H1 (cell line): ENCODE results near the gene THOP1. TPM values are rescaled to one million over a fixed set of nuclear protein-coding genes. Genes with fewer than 3 reads are reported as not detected.

Experiments
- CTCF ChIA-PET: fragments of 300-600 bp; sonication (Branson Sonifier 250); formaldehyde crosslinking; loops from one replicate; lab custom pipeline; 2021; ENCODE audit not compliant: partially characterized antibody; lab: Charles Lee
- POLR2A ChIA-PET: fragments of 300-600 bp; sonication (Branson Sonifier 250); formaldehyde crosslinking; loops from one replicate; lab custom pipeline; 2021; ENCODE audit warnings: inconsistent platforms; ENCODE audit not compliant: partially characterized antibody; lab: Charles Lee
- DNase-seq, 2 experiments: peaks; one replicate each; pipeline versions ENCODE4 v3.0.0 to v3.0.0-alpha.2; 2010 to 2022; ENCODE audit warnings: low spot score in 2 of 2, low read depth in 1 of 2, mixed read lengths in 1 of 2
- FAIRE-seq: peaks from 2 replicates; lab custom pipeline; 2011; peaks lifted over from hg19 to GRCh38; lab: Jason Lieb, UNC
- H2AFZ ChIP-seq: 2 replicates; pipeline ENCODE4 v1.8.1; 2012; ENCODE audit warnings: low read length, inconsistent platforms
- H2AK5ac ChIP-seq: 2 replicates; pipeline ENCODE4 v1.6.1; 2013; ENCODE audit warnings: low read depth, low read length
- H2BK120ac ChIP-seq: replicated peaks from 2 replicates; pipeline ENCODE3; 2013; ENCODE audit warnings: low read depth, low read length, inconsistent platforms
- H2BK12ac ChIP-seq: 2 replicates; pipeline ENCODE4 v1.6.1; 2013; ENCODE audit warnings: low read depth, low read length
- H2BK15ac ChIP-seq: 2 replicates; pipeline ENCODE4 v1.6.1; 2013; ENCODE audit warnings: low read length
- H2BK20ac ChIP-seq: 2 replicates; pipeline ENCODE4 v1.6.1; 2013; ENCODE audit warnings: low read length
- H2BK5ac ChIP-seq: 2 replicates; pipeline ENCODE4 v1.6.1; 2013; ENCODE audit warnings: low read depth, low read length
- H3K14ac ChIP-seq: 2 replicates; pipeline ENCODE4 v1.6.1; 2013; ENCODE audit warnings: inconsistent platforms; ENCODE audit not compliant: insufficient read length
- H3K18ac ChIP-seq: 2 replicates; pipeline ENCODE4 v1.6.1; 2013; ENCODE audit warnings: low read length; ENCODE audit errors: extremely low read depth
- H3K23ac ChIP-seq: 2 replicates; pipeline ENCODE4 v1.6.1; 2013; ENCODE audit warnings: inconsistent platforms; ENCODE audit not compliant: insufficient read length
- H3K23me2 ChIP-seq: 2 replicates; pipeline ENCODE4 v1.6.1; 2013; ENCODE audit warnings: low read depth, low read length
- H3K27ac ChIP-seq: 2 replicates; pipeline ENCODE4 v1.6.1; 2011; ENCODE audit warnings: low read depth, low read length, inconsistent platforms
- H3K27me3 ChIP-seq, 4 experiments: replicated peaks in 1 of 4; 1 replicate in 1 of 4; 2 replicates in 3 of 4; pipeline versions ENCODE4 v1.6.1 to v1.8.1; 2011 to 2013; ENCODE audit warnings: low read length in 3 of 4, mild to moderate bottlenecking in 3 of 4, inconsistent platforms in 2 of 4, mixed read lengths in 2 of 4, moderate library complexity in 1 of 4; ENCODE audit not compliant: control insufficient read depth in 3 of 4, insufficient read depth in 3 of 4; ENCODE audit errors: extremely low read depth in 1 of 4
- H3K36me3 ChIP-seq, 4 experiments: 2 replicates each; pipeline versions ENCODE4 v1.6.1 to v1.8.1; 2011 to 2013; ENCODE audit warnings: mild to moderate bottlenecking in 4 of 4, low read length in 3 of 4, moderate library complexity in 2 of 4, control low read depth in 1 of 4, inconsistent platforms in 1 of 4; ENCODE audit not compliant: insufficient read depth in 4 of 4, control insufficient read depth in 2 of 4
- H3K4ac ChIP-seq: replicated peaks from 2 replicates; pipeline ENCODE3; 2013; ENCODE audit warnings: low read length, low read depth, mixed read lengths, inconsistent platforms; ENCODE audit not compliant: insufficient read length
- H3K4me1 ChIP-seq, 4 experiments: replicated peaks in 1 of 4; 1 replicate in 1 of 4; 2 replicates in 3 of 4; pipeline versions ENCODE4 v1.6.1 to v1.8.1; 2011 to 2013; ENCODE audit warnings: low read length in 3 of 4, inconsistent platforms in 2 of 4, mixed read lengths in 1 of 4; ENCODE audit not compliant: insufficient read depth in 4 of 4, control insufficient read depth in 3 of 4
- H3K4me2 ChIP-seq, 2 experiments: 2 replicates each; pipeline versions ENCODE4 v1.6.1 to v1.8.1; 2011 to 2013; ENCODE audit warnings: low read depth in 2 of 2, low read length in 2 of 2, control low read depth in 1 of 2, inconsistent platforms in 1 of 2, mild to moderate bottlenecking in 1 of 2; ENCODE audit not compliant: insufficient read depth in 1 of 2
- H3K4me3 ChIP-seq, 4 experiments: fragments of 200-600, 300-600 bp in 1 of 4; sonication (generic), shearing (Covaris generic), sonication (Bioruptor Twin) in 1 of 4; 2 replicates each; pipeline versions ENCODE4 v1.5.1 to v1.8.1; 2011 to 2016; ENCODE audit warnings: low read length in 4 of 4, low read depth in 3 of 4, control low read depth in 2 of 4, inconsistent platforms in 2 of 4, mild to moderate bottlenecking in 2 of 4, mixed read lengths in 1 of 4, moderate library complexity in 1 of 4; ENCODE audit not compliant: insufficient read depth in 2 of 4; ENCODE audit errors: extremely low read depth in 1 of 4
- H3K56ac ChIP-seq: replicated peaks from 2 replicates; pipeline ENCODE3; 2013; ENCODE audit warnings: low read depth, mild to moderate bottlenecking, mixed read lengths, low read length, inconsistent platforms; ENCODE audit not compliant: insufficient read length
- H3K79me1 ChIP-seq: 2 replicates; pipeline ENCODE4 v1.6.1; 2013; ENCODE audit warnings: low read depth, low read length, control low read depth
- H3K79me2 ChIP-seq, 2 experiments: 2 replicates each; pipeline versions ENCODE4 v1.6.1 to v1.8.1; 2012 to 2013; ENCODE audit warnings: low read length in 2 of 2, mild to moderate bottlenecking in 2 of 2, inconsistent platforms in 1 of 2; ENCODE audit not compliant: insufficient read depth in 2 of 2, control insufficient read depth in 1 of 2
- H3K9ac ChIP-seq, 4 experiments: replicated peaks in 1 of 4; 1 replicate in 1 of 4; 2 replicates in 3 of 4; pipeline versions ENCODE4 v1.6.1 to v1.8.1; 2011 to 2013; ENCODE audit warnings: low read depth in 3 of 4, low read length in 3 of 4, control low read depth in 2 of 4, mild to moderate bottlenecking in 2 of 4, moderate library complexity in 2 of 4, inconsistent platforms in 1 of 4; ENCODE audit errors: extremely low read depth in 1 of 4
- H3K9me3 ChIP-seq, 2 experiments: 2 replicates each; pipeline versions ENCODE4 v1.6.1 to v1.8.1; 2012 to 2013; ENCODE audit warnings: mild to moderate bottlenecking in 2 of 2, moderate library complexity in 2 of 2, control low read depth in 1 of 2, inconsistent platforms in 1 of 2, low read depth in 1 of 2, low read length in 1 of 2, mixed read lengths in 1 of 2; ENCODE audit not compliant: insufficient read depth in 2 of 2
- H4K20me1 ChIP-seq, 2 experiments: replicated peaks in 1 of 2; 2 replicates each; pipeline versions ENCODE3 to v1.8.1; 2011 to 2013; ENCODE audit warnings: inconsistent platforms in 2 of 2, low read length in 2 of 2, mild to moderate bottlenecking in 1 of 2; ENCODE audit not compliant: insufficient read depth in 2 of 2, control insufficient read depth in 1 of 2
- H4K5ac ChIP-seq: 2 replicates; pipeline ENCODE4 v1.6.1; 2013; ENCODE audit warnings: low read length, low read depth, mixed read lengths, inconsistent platforms; ENCODE audit not compliant: insufficient read length
- H4K8ac ChIP-seq: 2 replicates; pipeline ENCODE4 v1.8.0; 2013; ENCODE audit warnings: mild to moderate bottlenecking, moderate library complexity, low read length, inconsistent platforms; ENCODE audit not compliant: insufficient read depth; ENCODE audit errors: extremely low read depth
- H4K91ac ChIP-seq: replicated peaks from 2 replicates; pipeline ENCODE3; 2013; ENCODE audit warnings: low read length, mixed read lengths, inconsistent platforms; ENCODE audit not compliant: insufficient read length
- BACH1 ChIP-seq: IDR thresholded peaks from 2 replicates; pipeline ENCODE4 v1.6.1; 2012; ENCODE audit warnings: low read length, improper control_type of control experiment
- CHD1 ChIP-seq: IDR thresholded peaks from 2 replicates; pipeline ENCODE4 v1.6.1; 2012; ENCODE audit warnings: low read depth, low read length, improper control_type of control experiment
- E2F6 ChIP-seq: IDR thresholded peaks from 2 replicates; pipeline ENCODE4 v1.6.1; 2012; ENCODE audit warnings: inconsistent platforms
- EGR1 ChIP-seq: IDR thresholded peaks from 2 replicates; pipeline ENCODE4 v1.6.1; 2011; ENCODE audit warnings: low read depth, low read length, borderline replicate concordance
- EP300 ChIP-seq, 2 experiments: IDR thresholded peaks; 1 replicate in 1 of 2; 2 replicates in 1 of 2; pipeline ENCODE4 v1.6.1; 2011 to 2012; ENCODE audit warnings: low read depth in 2 of 2, low read length in 2 of 2, mild to moderate bottlenecking in 2 of 2, borderline replicate concordance in 1 of 2, inconsistent platforms in 1 of 2, moderate library complexity in 1 of 2
- MAX ChIP-seq: IDR thresholded peaks from 2 replicates; pipeline ENCODE4 v1.6.1; 2012; ENCODE audit warnings: inconsistent platforms
- RAD21 ChIP-seq, 2 experiments: IDR thresholded peaks in 1 of 2; conservative IDR thresholded peaks in 1 of 2; 2 replicates each; pipeline ENCODE4 v1.6.1; 2011; ENCODE audit warnings: low read depth in 2 of 2, low read length in 2 of 2, improper control_type of control experiment in 1 of 2, inconsistent platforms in 1 of 2, mild to moderate bottlenecking in 1 of 2, moderate library complexity in 1 of 2
- RBBP5 ChIP-seq: IDR thresholded peaks from 2 replicates; pipeline ENCODE4 v1.7.1; 2012; ENCODE audit warnings: low read depth, mild to moderate bottlenecking, inconsistent platforms, low read length, moderate library complexity, borderline replicate concordance
- RFX5 ChIP-seq: IDR thresholded peaks from 2 replicates; pipeline ENCODE4 v1.6.1; 2011; ENCODE audit warnings: low read depth, low read length, improper control_type of control experiment, borderline replicate concordance
- SP2 ChIP-seq: IDR thresholded peaks from 2 replicates; pipeline ENCODE4 v1.6.1; 2012; ENCODE audit warnings: mild to moderate bottlenecking, low read length, inconsistent platforms
- SP4 ChIP-seq: IDR thresholded peaks from 2 replicates; pipeline ENCODE4 v1.6.1; 2012; ENCODE audit warnings: low read length, inconsistent platforms
- WGBS, 2 experiments: shearing (Covaris generic) in 1 of 2; methylation state at CpG; one replicate each; pipeline versions ENCODE4 v1.1.6 to v1.1.7; 2013 to 2015; ENCODE audit warnings: low lambda C conversion rate in 2 of 2, mixed read lengths in 2 of 2, inconsistent platforms in 1 of 2, low coverage in 1 of 2, missing lambda C conversion rate in 1 of 2; ENCODE audit not compliant: insufficient replicate concordance in 2 of 2, insufficient coverage in 1 of 2, insufficient read length in 1 of 2; ENCODE audit errors: extremely low coverage in 1 of 2, missing lambda C conversion rate in 1 of 2; 5-methylcytosine and 5-hydroxymethylcytosine counted together
- polyA plus RNA-seq, 7 experiments: library from polyadenylated mRNA; depleted of rRNA in 3 of 7; stranded (reverse) in 5 of 7; unstranded in 2 of 7; fragments of >200 nt in 5 of 7; fragments of 200-250 nt in 2 of 7; gene quantifications; 1 replicate in 5 of 7; 2 replicates in 1 of 7; 4 replicates in 1 of 7; pipeline versions ENCODE4 v1.2.1 to v1.2.3, GENCODE V29; 2011 to 2013; ENCODE audit warnings: missing spikeins in 2 of 7, mixed read lengths in 2 of 7
- total RNA-seq: library from RNA; stranded (reverse); fragmentation: NEBNext Ultra II Directional; extraction: Animal tissue kit (Norgen Biotek cat#: 25700); gene quantifications from 2 replicates; pipeline ENCODE4 v1.2.1, GENCODE V29; 2021

Gene THOP1
- total and polyA plus RNA-seq, 2 of the 8 experiments (the other 6 are each of a cell fraction or from before 2014, with no cell fraction given) = 136 to 159 TPM

- no peak overlapping the region for H3K27ac ChIP-seq
- CTCF ChIA-PET = interaction anchor here (0.8 kb wide), 1 partner anchor 51 kb away, joined by 3 read pairs; no protein-coding TSS in a partner anchor
- no peak overlapping the region for H2BK20ac ChIP-seq
- no peak overlapping the region for H2AFZ ChIP-seq
- H3K4me1 ChIP-seq = no peaks in the 10 kb centered on the region; a peak in 2 of 7 replicates
- H2AK5ac ChIP-seq = no peak overlapping the region
- H3K9me3 ChIP-seq = no peaks in the 10 kb centered on the region
- H3K36me3 ChIP-seq = peaks cover 25 to 69% (median 55%) of the 10 kb centered on the region in 4 experiments
- H2BK5ac ChIP-seq = no peak overlapping the region; the same call in 1 of the 2 replicates
- H3K9ac ChIP-seq = no peak overlapping the region
- H4K8ac ChIP-seq = no peak overlapping the region
- peaks cover under 1% of the 10 kb centered on the region; the same call in 1 of the 2 replicates for H3K23me2 ChIP-seq
- no peak overlapping the region for H3K23ac ChIP-seq
- DNase-seq (no peak), FAIRE-seq (no peak)
- POLR2A ChIA-PET = interaction anchor here (1.2 kb wide), 1 partner anchor 10 kb away, joined by 5 read pairs; no protein-coding TSS in a partner anchor
- H3K79me2 ChIP-seq = no peaks in the 10 kb centered on the region
- no peak overlapping the region for H3K56ac ChIP-seq
- H4K5ac ChIP-seq = no peak overlapping the region
- no peak overlapping the region for H2BK12ac ChIP-seq
- peaks cover 6% of the 10 kb centered on the region for H3K79me1 ChIP-seq
- no peak overlapping the region for H3K4ac ChIP-seq
- no peak overlapping the region for H3K18ac ChIP-seq
- no peak overlapping the region for H2BK120ac ChIP-seq
- no peak overlapping the region for H2BK15ac ChIP-seq
- WGBS, 2 experiments = 91% methylated on average over 18 of the region's 23 CpGs; no CpG with 5 or more reads in 1 of the 2 experiments
- H3K4me2 ChIP-seq = no peak overlapping the region
- no peak overlapping the region for H4K91ac ChIP-seq
- H4K20me1 ChIP-seq = peaks cover 8 to 21% of the 10 kb centered on the region in 2 experiments
- H3K4me3 ChIP-seq = no peak overlapping the region
- no peak overlapping the region for H3K14ac ChIP-seq
- no peaks in the 10 kb centered on the region; a peak in 1 of 7 replicates for H3K27me3 ChIP-seq
- TF ChIP-seq EGR1 (no peak), MAX (no peak), SP4 (no peak), BACH1 (no peak), RAD21 (IDR thresholded peaks at IDR 0.05 in 1 of 2, conservative IDR thresholded peaks at IDR 0.05 in 1 of 2; ENCODE audit: low read depth in 2 of 2, low read length in 2 of 2) (no peak), E2F6 (no peak), CHD1 (no peak), RFX5 (no peak), EP300 (IDR thresholded peaks at IDR 0.05; ENCODE audit: borderline replicate concordance in 1 of 2, low read depth in 2 of 2, low read length in 2 of 2) (no peak), SP2 (no peak), RBBP5 (no peak)
These were observed 11.5 kb downstream of the THOP1 start for GRCh38 chr19:2796659-2797266.
